Common myeloid progenitor, CD34-positive (primary cell): Measurements from ENCODE around the gene SERPINA1.
"Not testable (repeated sequence)": the region's sequence is repeated elsewhere in the genome, so short reads cannot be mapped to it uniquely, and the experiment has no call there.

Experiments
- CTCF ChIA-PET: fragments of 350-600 bp; sonication (Branson Sonifier 250); formaldehyde crosslinking; loops from one replicate; lab custom pipeline; 2021; ENCODE audit warnings: antibody characterized with exemption; lab: Charles Lee
- POLR2A ChIA-PET: fragments of 350-600 bp; sonication (Branson Sonifier 250); formaldehyde crosslinking; loops from one replicate; lab custom pipeline; 2021; ENCODE audit warnings: antibody characterized with exemption; lab: Charles Lee
- DNase-seq, 3 donors: peaks; one replicate each; pipeline versions ENCODE4 v3.0.0 to v3.0.0-alpha.2; 2013
- H3K27ac ChIP-seq, 2 experiments: 1 replicate in 1 of 2; 2 replicates in 1 of 2; pipeline ENCODE4 v1.7.0; 2013; ENCODE audit warnings: inconsistent platforms in 2 of 2, low read length in 2 of 2, mild to moderate bottlenecking in 2 of 2, low read depth in 1 of 2, moderate library complexity in 1 of 2; ENCODE audit not compliant: severe bottlenecking in 2 of 2, insufficient read depth in 1 of 2, poor library complexity in 1 of 2
- H3K27me3 ChIP-seq, 5 experiments: replicated peaks in 2 of 5; 1 replicate in 3 of 5; 2 replicates in 2 of 5; pipeline versions ENCODE4 v1.6.1 to v1.7.0; 2013; ENCODE audit warnings: low read length in 4 of 5, mild to moderate bottlenecking in 2 of 5, moderate library complexity in 2 of 5, inconsistent platforms in 1 of 5; ENCODE audit not compliant: insufficient read depth in 5 of 5, control insufficient read depth in 4 of 5
- H3K36me3 ChIP-seq, 4 experiments: 1 replicate in 2 of 4; 2 replicates in 2 of 4; pipeline versions ENCODE4 v1.6.1 to v1.7.0; 2013; ENCODE audit warnings: low read length in 3 of 4, control low read depth in 1 of 4, mild to moderate bottlenecking in 1 of 4; ENCODE audit not compliant: control insufficient read depth in 4 of 4, insufficient read depth in 4 of 4
- H3K4me1 ChIP-seq, 4 experiments: 1 replicate in 3 of 4; 2 replicates in 1 of 4; pipeline versions ENCODE4 v1.6.1 to v1.7.1; 2013; ENCODE audit warnings: low read length in 3 of 4, mild to moderate bottlenecking in 3 of 4, control low read depth in 1 of 4, inconsistent platforms in 1 of 4, moderate library complexity in 1 of 4; ENCODE audit not compliant: control insufficient read depth in 4 of 4, insufficient read depth in 4 of 4; ENCODE audit errors: control extremely low read depth in 1 of 4
- H3K4me3 ChIP-seq, 7 experiments: 1 replicate in 4 of 7; 2 replicates in 3 of 7; pipeline versions ENCODE4 v1.5.1 to v1.7.0; 2013; ENCODE audit warnings: mild to moderate bottlenecking in 7 of 7, low read length in 6 of 7, moderate library complexity in 6 of 7, inconsistent platforms in 2 of 7, low read depth in 2 of 7, control low read depth in 1 of 7; ENCODE audit not compliant: insufficient read depth in 4 of 7, control insufficient read depth in 1 of 7; ENCODE audit errors: extremely low read depth in 1 of 7
- H3K9me3 ChIP-seq, 5 experiments: 1 replicate in 4 of 5; 2 replicates in 1 of 5; pipeline versions ENCODE4 v1.6.1 to v1.7.1; 2013; ENCODE audit warnings: low read length in 4 of 5, mild to moderate bottlenecking in 2 of 5, inconsistent platforms in 1 of 5, low read depth in 1 of 5, moderate library complexity in 1 of 5; ENCODE audit not compliant: control insufficient read depth in 4 of 5, insufficient read depth in 2 of 5; ENCODE audit errors: control extremely low read depth in 1 of 5
- WGBS: methylation state at CpG from one replicate; pipeline ENCODE4 v1.1.5; 2013; ENCODE audit not compliant: insufficient coverage; 5-methylcytosine and 5-hydroxymethylcytosine counted together

The SERPINA1 gene

GRCh38 chr14:94374749-94375260 lies 13.6 kb downstream of the SERPINA1 start:
- Histone ChIP-seq H3K9me3 (no peaks in the 10 kb centered on the region), H3K4me1 (no peaks in the 10 kb centered on the region), H3K4me3 (no peak overlapping the region), H3K27me3 (peaks cover 0 to 3% (median 0%) of the 10 kb centered on the region in 5 experiments), H3K27ac (no peak overlapping the region), H3K36me3 (no peaks in the 10 kb centered on the region)
- POLR2A ChIA-PET: no interaction called here
- WGBS: 90% methylated on average over 3 of the region's 4 CpGs
- no peak for DNase-seq
- CTCF ChIA-PET: no interaction called here

DNA sequence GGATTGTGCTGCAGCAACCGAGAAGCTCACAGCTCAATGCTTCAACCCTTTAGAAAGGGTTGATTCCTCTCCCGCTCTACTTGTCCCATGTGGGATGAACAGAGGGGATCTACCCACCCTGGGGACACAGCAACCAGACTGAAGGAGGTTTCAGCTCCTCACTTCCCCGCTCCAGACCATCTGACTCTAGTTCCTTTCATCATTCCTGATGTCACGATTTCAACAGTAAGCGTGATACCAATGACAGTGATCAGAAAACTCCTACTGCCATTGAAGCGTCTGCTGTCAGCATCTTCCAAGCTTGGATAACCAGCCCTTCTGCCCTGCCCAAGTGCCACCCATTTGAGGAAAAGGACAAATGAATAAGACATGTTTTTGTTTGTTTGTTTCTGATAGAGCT lies 14.3 kb downstream of the SERPINA1 start:
- Histone ChIP-seq H3K27me3 (peaks cover 0 to 3% (median 0%) of the 10 kb centered on the region in 5 experiments), H3K9me3 (no peaks in the 10 kb centered on the region), H3K27ac (no peak overlapping the region), H3K36me3 (no peaks in the 10 kb centered on the region), H3K4me1 (no peaks in the 10 kb centered on the region), H3K4me3 (no peak overlapping the region)
- POLR2A ChIA-PET: no interaction called here
- no peak for DNase-seq
- 95% methylated on average over 5 of the region's 6 CpGs for WGBS
- CTCF ChIA-PET: no interaction called here

DNA sequence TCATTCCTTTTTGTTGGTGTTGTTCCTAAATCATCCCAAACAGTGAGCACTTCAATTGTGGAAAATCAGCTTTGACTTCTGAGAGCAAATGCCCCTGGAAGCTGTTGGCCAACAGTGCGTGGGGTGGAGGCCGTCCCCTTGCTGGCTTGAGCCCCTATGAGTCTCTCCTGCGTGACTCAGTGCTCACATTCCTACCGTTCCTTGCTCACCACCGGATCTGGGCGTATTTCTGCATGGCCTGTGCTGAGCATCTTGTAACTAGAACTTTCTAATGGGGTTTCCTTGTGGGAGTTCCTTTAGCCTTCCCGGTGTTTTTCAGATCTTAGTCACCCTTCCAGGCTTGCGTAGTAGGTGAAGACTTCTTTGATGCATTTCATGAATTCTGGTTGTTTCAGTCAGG lies 14.7 kb downstream of the SERPINA1 start:
- DNase-seq: no peak
- H3K27ac ChIP-seq: no peak overlapping the region
- 86% methylated on average over 8 of the region's 8 CpGs for WGBS
- H3K27me3 ChIP-seq: peaks cover 0 to 3% (median 0%) of the 10 kb centered on the region in 5 experiments
- no peaks in the 10 kb centered on the region for H3K9me3 ChIP-seq
- no peak overlapping the region for H3K4me3 ChIP-seq
- no peaks in the 10 kb centered on the region for H3K36me3 ChIP-seq
- CTCF ChIA-PET: no interaction called here
- POLR2A ChIA-PET: no interaction called here
- no peaks in the 10 kb centered on the region for H3K4me1 ChIP-seq

- WGBS: 86% methylated on average over 12 of the region's 13 CpGs
- Histone ChIP-seq H3K36me3 (no peaks in the 10 kb centered on the region), H3K27ac (no peak overlapping the region), H3K4me1 (no peaks in the 10 kb centered on the region), H3K4me3 (no peak overlapping the region), H3K27me3 (peaks cover 0 to 3% (median 0%) of the 10 kb centered on the region in 5 experiments), H3K9me3 (no peaks in the 10 kb centered on the region)
- ChIA-PET POLR2A (no interaction called here), CTCF (no interaction called here)
- DNase-seq: no peak
Observed at GRCh38 chr14:94372021-94372605, 16.3 kb downstream of the SERPINA1 start.

GRCh38 chr14:94370524-94370910 lies 17.9 kb downstream of the SERPINA1 start:
- H3K4me3 ChIP-seq: no peak overlapping the region
- no peaks in the 10 kb centered on the region for H3K9me3 ChIP-seq
- ChIA-PET POLR2A (no interaction called here), CTCF (no interaction called here)
- no peak for DNase-seq
- no peaks in the 10 kb centered on the region for H3K36me3 ChIP-seq
- H3K27me3 ChIP-seq: peaks cover 0 to 3% (median 0%) of the 10 kb centered on the region in 5 experiments
- no peaks in the 10 kb centered on the region for H3K4me1 ChIP-seq
- WGBS: no CpG with 5 or more reads among the region's 6 CpGs
- no peak overlapping the region for H3K27ac ChIP-seq

DNA sequence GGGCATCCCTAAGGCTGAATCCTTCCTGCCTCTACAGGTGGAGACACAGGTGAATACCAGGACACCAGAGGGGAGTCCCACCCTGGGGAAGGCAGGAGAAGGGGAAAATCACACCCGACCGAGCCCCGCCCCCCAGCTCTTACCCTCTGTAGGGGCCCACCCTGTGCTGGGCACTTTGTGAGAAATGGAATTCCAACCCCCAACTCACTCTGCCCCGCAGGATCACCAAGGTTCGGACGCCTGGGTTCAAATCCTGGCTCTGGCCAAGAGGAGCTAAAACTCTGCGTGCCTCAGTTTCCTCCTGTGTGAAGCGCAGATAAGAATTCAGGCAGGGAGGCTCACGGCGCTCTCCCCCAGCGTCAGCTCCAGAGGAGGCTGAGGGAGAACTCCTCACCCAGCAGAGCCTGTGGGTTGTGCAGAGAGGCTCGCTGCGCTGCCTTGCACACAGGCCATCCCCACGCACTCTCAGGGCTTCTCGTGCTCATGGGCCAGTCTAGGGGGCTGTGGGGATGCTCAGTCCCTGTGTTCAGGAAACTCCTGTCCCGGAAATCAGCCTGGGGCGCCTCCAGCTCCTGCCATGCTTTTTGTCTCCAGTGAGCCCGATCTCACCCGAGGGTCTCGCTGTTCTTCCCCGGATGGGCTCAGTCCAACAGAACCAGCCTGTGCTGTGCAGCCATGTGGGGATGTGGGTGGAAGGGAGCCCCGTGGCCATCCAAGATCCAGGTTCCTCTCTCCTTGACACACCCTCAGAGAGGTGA lies 18.5 kb downstream of the SERPINA1 start:
- H3K36me3 ChIP-seq, H3K4me1 ChIP-seq, H3K4me3 ChIP-seq, H3K9me3 ChIP-seq, H3K27me3 ChIP-seq, DNase-seq, POLR2A ChIA-PET, H3K27ac ChIP-seq: not testable (repeated sequence)
- CTCF ChIA-PET: interaction anchor here (1.0 kb wide), 1 partner anchor 14 kb away, joined by 3 read pairs; no protein-coding TSS in a partner anchor
- 85% methylated on average over 10 of the region's 22 CpGs for WGBS

DNA sequence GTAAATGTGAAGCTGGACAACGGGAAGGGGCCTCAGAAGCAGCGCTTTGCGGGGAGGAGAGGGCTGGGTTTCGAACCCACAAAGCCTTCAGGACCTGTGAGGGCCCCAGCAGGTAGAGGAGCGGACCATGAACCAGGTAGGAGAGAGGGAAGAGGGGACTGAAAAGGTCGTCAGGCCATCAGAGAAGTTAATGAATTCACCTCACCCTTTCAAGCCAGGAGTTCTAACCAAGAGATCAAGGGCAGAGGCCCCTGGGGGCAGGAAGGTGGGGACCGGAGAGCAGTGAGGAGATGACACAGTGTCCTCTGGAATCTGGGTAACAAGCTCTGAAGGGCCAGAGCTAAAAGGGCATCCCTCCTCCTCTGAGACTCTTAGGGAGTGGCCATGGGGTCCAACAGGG lies 19.4 kb downstream of the SERPINA1 start:
- H3K4me1 ChIP-seq: no peaks in the 10 kb centered on the region
- peaks cover 0 to 3% (median 0%) of the 10 kb centered on the region in 5 experiments for H3K27me3 ChIP-seq
- CTCF ChIA-PET: interaction anchor here (1.0 kb wide), 1 partner anchor 13 kb away, joined by 3 read pairs; no protein-coding TSS in a partner anchor
- H3K4me3 ChIP-seq: no peak overlapping the region
- POLR2A ChIA-PET: no interaction called here
- no peak overlapping the region for H3K27ac ChIP-seq
- 100% methylated on average over 4 of the region's 7 CpGs for WGBS
- DNase-seq: no peak
- H3K9me3 ChIP-seq: no peaks in the 10 kb centered on the region
- no peaks in the 10 kb centered on the region for H3K36me3 ChIP-seq
